MCF 10A (cell line): Measurements from ENCODE around the gene TMEM131. TPM values are rescaled to one million over a fixed set of nuclear protein-coding genes. Genes with fewer than 3 reads are reported as not detected.

Source experiments
- BruUV-seq: library from RNA; stranded (reverse); fragments of 400-500 nt; replicated peaks from 2 replicates; lab custom pipeline; 2021; lab: Mats Ljungman, UMichigan
- CTCF ChIA-PET: fragments of 300-600 bp; sonication (Branson Sonifier 250); formaldehyde crosslinking; extraction: SDS; loops from one replicate; lab custom pipeline; 2021; ENCODE audit warnings: antibody characterized with exemption, inconsistent platforms; lab: Yijun Ruan, JAX
- POLR2A ChIA-PET: fragments of 300-600, 350-650 bp; sonication (Branson Sonifier 250); formaldehyde crosslinking; extraction: SDS; loops from one replicate; lab custom pipeline; 2020; ENCODE audit warnings: antibody characterized with exemption, inconsistent platforms; lab: Yijun Ruan, JAX
- DNase-seq: peaks from one replicate; pipeline ENCODE4 v3.0.0-alpha.2; 2018; ENCODE audit not compliant: unreplicated experiment
- H3K27ac Mint-ChIP-seq: one replicate; pipeline ENCODE4 v1.8.0; 2022; ENCODE audit warnings: mild to moderate bottlenecking, low read depth, mixed read lengths; ENCODE audit not compliant: unreplicated experiment
- H3K27me3 Mint-ChIP-seq: one replicate; pipeline ENCODE4 v1.8.0; 2022; ENCODE audit warnings: mixed read lengths; ENCODE audit not compliant: insufficient read depth, unreplicated experiment
- H3K36me3 Mint-ChIP-seq: one replicate; pipeline ENCODE4 v1.8.0; 2022; ENCODE audit warnings: mild to moderate bottlenecking, moderate library complexity, mixed read lengths; ENCODE audit not compliant: insufficient read depth, unreplicated experiment
- H3K4me1 Mint-ChIP-seq: one replicate; pipeline ENCODE4 v1.8.0; 2022; ENCODE audit warnings: mixed read lengths; ENCODE audit not compliant: insufficient read depth, unreplicated experiment
- H3K4me3 Mint-ChIP-seq: one replicate; pipeline ENCODE4 v1.8.0; 2022; ENCODE audit warnings: mild to moderate bottlenecking, moderate library complexity, mixed read lengths; ENCODE audit not compliant: unreplicated experiment
- H3K9me3 Mint-ChIP-seq: one replicate; pipeline ENCODE4 v1.8.0; 2022; ENCODE audit warnings: mixed read lengths; ENCODE audit not compliant: unreplicated experiment
- intact Hi-C: fragments of 100-400 bp; cut with micrococcal nuclease; formaldehyde crosslinking; loops from 2 replicates; pipeline ENCODE4 v1.14.1; 2022
- total RNA-seq: library from RNA; stranded (reverse); gene quantifications from 2 replicates; pipeline ENCODE4 v1.2.3, GENCODE V29; 2022
- TF ChIP-seq, protein P1 (sequence below): fragments of 200-600 bp; IDR thresholded peaks from one replicate; pipeline ENCODE4 v1.8.0; 2022; ENCODE audit warnings: antibody characterized with exemption, mild to moderate bottlenecking; ENCODE audit not compliant: unreplicated experiment

The TMEM131 gene
- total RNA-seq, 1 experiment from 2014 or later, result 42.2 TPM

DNA sequence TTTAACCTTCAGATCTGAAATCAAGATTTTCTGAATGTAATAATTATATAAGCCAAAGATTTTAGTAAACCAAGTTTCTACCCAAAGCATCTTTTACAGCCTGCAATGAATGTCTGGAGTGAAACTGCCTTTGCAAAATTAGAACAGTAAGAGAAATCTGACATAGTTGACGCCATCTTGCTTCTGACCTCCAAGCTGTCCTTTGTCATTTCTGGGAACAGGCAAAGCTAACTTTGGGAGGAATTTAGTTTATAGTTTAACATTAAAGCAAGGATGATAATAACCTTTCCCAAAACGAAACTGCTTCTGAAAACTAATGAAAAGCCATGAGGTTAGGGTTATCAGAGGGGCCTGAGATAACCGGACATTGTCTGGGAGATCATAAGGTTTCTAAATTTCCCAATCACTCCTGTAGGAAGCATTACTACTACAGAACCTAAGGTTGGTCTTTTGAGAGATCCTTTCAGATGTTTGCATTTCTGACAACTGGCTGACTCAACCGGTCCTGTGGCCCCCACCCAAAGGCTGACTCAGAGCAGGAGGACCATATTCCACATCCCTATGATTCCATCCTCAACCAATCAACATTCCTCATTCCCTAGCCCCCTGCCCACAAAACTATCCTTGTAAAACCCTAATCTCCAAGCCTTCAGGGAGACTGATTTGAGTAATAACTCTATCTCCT, 124.5 kb downstream of the TMEM131 start:
- TF ChIP-seq, protein P1, sequence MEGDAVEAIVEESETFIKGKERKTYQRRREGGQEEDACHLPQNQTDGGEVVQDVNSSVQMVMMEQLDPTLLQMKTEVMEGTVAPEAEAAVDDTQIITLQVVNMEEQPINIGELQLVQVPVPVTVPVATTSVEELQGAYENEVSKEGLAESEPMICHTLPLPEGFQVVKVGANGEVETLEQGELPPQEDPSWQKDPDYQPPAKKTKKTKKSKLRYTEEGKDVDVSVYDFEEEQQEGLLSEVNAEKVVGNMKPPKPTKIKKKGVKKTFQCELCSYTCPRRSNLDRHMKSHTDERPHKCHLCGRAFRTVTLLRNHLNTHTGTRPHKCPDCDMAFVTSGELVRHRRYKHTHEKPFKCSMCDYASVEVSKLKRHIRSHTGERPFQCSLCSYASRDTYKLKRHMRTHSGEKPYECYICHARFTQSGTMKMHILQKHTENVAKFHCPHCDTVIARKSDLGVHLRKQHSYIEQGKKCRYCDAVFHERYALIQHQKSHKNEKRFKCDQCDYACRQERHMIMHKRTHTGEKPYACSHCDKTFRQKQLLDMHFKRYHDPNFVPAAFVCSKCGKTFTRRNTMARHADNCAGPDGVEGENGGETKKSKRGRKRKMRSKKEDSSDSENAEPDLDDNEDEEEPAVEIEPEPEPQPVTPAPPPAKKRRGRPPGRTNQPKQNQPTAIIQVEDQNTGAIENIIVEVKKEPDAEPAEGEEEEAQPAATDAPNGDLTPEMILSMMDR, result no peak
- no peak overlapping the region for H3K4me3 Mint-ChIP-seq
- peak; percentile 36 for DNase-seq
- ChIA-PET POLR2A (interaction anchor here (0.8 to 2.2 kb wide), 6 partner anchors 15 to 124 kb away, joined by 3 to 12 read pairs (median 6); no protein-coding TSS in a partner anchor), CTCF (interaction anchor here (0.6 to 1.7 kb wide), 7 partner anchors 14 to 398 kb away, joined by 3 to 11 read pairs (median 3); no protein-coding TSS in a partner anchor)
- H3K27me3 Mint-ChIP-seq, result no peaks in the 10 kb centered on the region
- H3K9me3 Mint-ChIP-seq, result peaks cover 11% of the 10 kb centered on the region
- peak overlapping the region; percentile 70 for H3K27ac Mint-ChIP-seq
- intact Hi-C loops, result no loop called here
- BruUV-seq, result no TSS peak
- H3K36me3 Mint-ChIP-seq, result no peaks in the 10 kb centered on the region
- H3K4me1 Mint-ChIP-seq, result peaks cover 26% of the 10 kb centered on the region

DNA sequence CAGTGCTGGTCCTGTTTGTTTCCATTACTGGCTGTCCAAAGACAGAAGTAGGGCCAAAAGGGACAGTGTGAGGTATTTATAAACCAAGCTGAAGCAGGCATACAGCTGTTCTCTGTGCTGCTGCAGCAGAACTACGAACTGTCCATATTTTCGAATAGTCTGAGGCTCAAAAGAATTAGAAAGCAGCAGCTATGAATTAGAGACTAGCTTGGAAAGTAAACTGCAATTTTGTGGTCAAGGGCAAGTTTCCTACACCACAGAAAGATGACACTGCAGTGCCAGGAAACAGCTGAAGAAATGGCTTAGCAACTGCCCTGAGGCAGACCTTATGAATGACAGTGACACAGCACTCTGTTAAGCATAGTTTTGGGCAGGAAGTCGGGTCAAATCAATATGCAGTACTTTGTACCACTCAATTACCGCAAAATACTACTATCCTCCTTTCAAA, 125.3 kb downstream of the TMEM131 start:
- no peaks in the 10 kb centered on the region for H3K27me3 Mint-ChIP-seq
- TF ChIP-seq, protein P1, result no peak
- H3K27ac Mint-ChIP-seq, result peak overlapping the region; percentile 70
- intact Hi-C loops, result loop anchor here (1.0 kb wide), 1 partner anchor 123 kb away; no protein-coding TSS in a partner anchor
- H3K9me3 Mint-ChIP-seq, result peaks cover 6% of the 10 kb centered on the region
- no peaks in the 10 kb centered on the region for H3K36me3 Mint-ChIP-seq
- peak; percentile 76 for DNase-seq
- BruUV-seq, result no TSS peak
- ChIA-PET POLR2A (interaction anchor here (0.6 to 3.3 kb wide), 13 partner anchors 11 to 328 kb away, joined by 3 to 14 read pairs (median 3); partner anchors contain the start of gene TMEM131), CTCF (interaction anchor here (0.6 to 1.7 kb wide), 9 partner anchors 15 to 514 kb away, joined by 3 to 11 read pairs (median 3); no protein-coding TSS in a partner anchor)
- peak overlapping the region; percentile 51 for H3K4me3 Mint-ChIP-seq
- H3K4me1 Mint-ChIP-seq, result peaks cover 26% of the 10 kb centered on the region

DNA sequence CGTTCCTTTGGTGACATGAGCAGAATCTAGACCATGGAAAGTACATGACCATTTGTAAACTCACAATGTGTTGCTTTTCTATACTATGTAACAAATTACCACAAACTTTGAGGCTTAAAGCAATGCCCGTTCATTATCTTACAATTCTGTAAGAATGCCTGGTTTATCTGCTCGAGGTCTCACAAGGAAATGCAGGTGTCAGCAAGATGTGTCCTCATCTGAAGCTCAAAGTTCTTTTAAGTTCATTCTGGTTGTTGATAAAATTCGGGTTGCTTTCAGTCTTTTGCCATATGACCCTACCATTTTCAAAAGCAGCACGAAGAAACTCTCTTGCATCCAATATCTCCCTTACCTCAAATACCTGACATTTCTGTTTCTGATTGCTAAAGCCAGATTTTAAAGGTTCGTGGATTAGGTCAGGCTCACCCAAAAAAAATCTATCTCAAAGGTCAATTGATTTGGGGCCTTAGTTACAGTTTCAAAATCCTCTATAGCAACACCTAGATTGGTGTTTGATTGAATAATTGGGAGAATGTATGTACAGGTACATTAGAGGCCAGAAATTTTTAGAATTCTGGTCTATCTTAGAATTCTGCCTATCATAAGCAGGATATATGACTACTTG, 125.9 kb downstream of the TMEM131 start:
- Mint-ChIP-seq H3K27ac (peak overlapping the region; percentile 70), H3K36me3 (no peaks in the 10 kb centered on the region), H3K27me3 (no peaks in the 10 kb centered on the region), H3K4me3 (peak overlapping the region; percentile 44), H3K9me3 (peaks cover under 1% of the 10 kb centered on the region), H3K4me1 (peaks cover 26% of the 10 kb centered on the region)
- TF ChIP-seq, protein P1, result no peak
- TSS peak; percentile 79 for BruUV-seq
- intact Hi-C loops, result loop anchor here (1.0 to 5.0 kb wide), 4 partner anchors 63 to 217 kb away; partner anchors contain the start of gene VWA3B
- ChIA-PET POLR2A (interaction anchor here (0.6 to 3.3 kb wide), 18 partner anchors 10 to 328 kb away, joined by 3 to 14 read pairs (median 3); partner anchors contain the start of gene TMEM131), CTCF (interaction anchor here (0.6 to 1.7 kb wide), 5 partner anchors 63 to 515 kb away, joined by 3 to 11 read pairs (median 3); no protein-coding TSS in a partner anchor)
- DNase-seq, result no peak
